ENCODE results near the gene TBCD.
"Not testable (repeated sequence)": the region's sequence is repeated elsewhere in the genome, so short reads cannot be mapped to it uniquely, and the experiment has no call there.

Gene TBCD

GRCh38 chr17:82765371-82765770 is 13.5 kb downstream of the TBCD start:
- no peak overlapping the region for H3K4me3 ChIP-seq (ENCODE audit: low read depth, low read length)

GRCh38 chr17:82767041-82767754 is 15.3 kb downstream of the TBCD start:
- no peak overlapping the region for H3K4me3 ChIP-seq (ENCODE audit: low read depth, low read length)

GRCh38 chr17:82769041-82769440 is 17.2 kb downstream of the TBCD start:
- H3K4me3 ChIP-seq (ENCODE audit: low read depth, low read length), result no peak overlapping the region

GRCh38 chr17:82772026-82772425 is 20.2 kb downstream of the TBCD start:
- H3K4me3 ChIP-seq (ENCODE audit: low read depth, low read length), result no peak overlapping the region

- not testable (repeated sequence) for H3K4me3 ChIP-seq (ENCODE audit: low read depth, low read length)
Observed at GRCh38 chr17:82774456-82774855, 22.6 kb downstream of the TBCD start.

GRCh38 chr17:82775001-82775823 is 23.3 kb downstream of the TBCD start:
- no peak overlapping the region for H3K4me3 ChIP-seq (ENCODE audit: low read depth, low read length)

GRCh38 chr17:82776454-82776853 is 24.6 kb downstream of the TBCD start:
- no peak overlapping the region for H3K4me3 ChIP-seq (ENCODE audit: low read depth, low read length)

- H3K4me3 ChIP-seq (ENCODE audit: low read depth, low read length), result not testable (repeated sequence)
Observed at GRCh38 chr17:82777778-82778375, 26.0 kb downstream of the TBCD start.

- H3K4me3 ChIP-seq (ENCODE audit: low read depth, low read length), result no peak overlapping the region
Observed at GRCh38 chr17:82779541-82779940, 27.7 kb downstream of the TBCD start.

- no peak overlapping the region for H3K4me3 ChIP-seq (ENCODE audit: low read depth, low read length)
Observed at GRCh38 chr17:82780195-82780594, 28.3 kb downstream of the TBCD start.

GRCh38 chr17:82780971-82781893 is 29.4 kb downstream of the TBCD start:
- no peak overlapping the region for H3K4me3 ChIP-seq (ENCODE audit: low read depth, low read length)

GRCh38 chr17:82781894-82782274 is 30.0 kb downstream of the TBCD start:
- no peak overlapping the region for H3K4me3 ChIP-seq (ENCODE audit: low read depth, low read length)

GRCh38 chr17:82782657-82783207 is 30.9 kb downstream of the TBCD start:
- H3K4me3 ChIP-seq (ENCODE audit: low read depth, low read length), result no peak overlapping the region

GRCh38 chr17:82783498-82783897 is 31.6 kb downstream of the TBCD start:
- no peak overlapping the region for H3K4me3 ChIP-seq (ENCODE audit: low read depth, low read length)

GRCh38 chr17:82785581-82785980 is 33.7 kb downstream of the TBCD start:
- H3K4me3 ChIP-seq (ENCODE audit: low read depth, low read length), result not testable (repeated sequence)

GRCh38 chr17:82786427-82786826 is 34.6 kb downstream of the TBCD start:
- H3K4me3 ChIP-seq (ENCODE audit: low read depth, low read length), result no peak overlapping the region

GRCh38 chr17:82787081-82787848 is 35.4 kb downstream of the TBCD start:
- no peak overlapping the region for H3K4me3 ChIP-seq (ENCODE audit: low read depth, low read length)

GRCh38 chr17:82788206-82789001 is 36.5 kb downstream of the TBCD start:
- H3K4me3 ChIP-seq (ENCODE audit: low read depth, low read length), result no peak overlapping the region

- no peak overlapping the region for H3K4me3 ChIP-seq (ENCODE audit: low read depth, low read length)
Observed at GRCh38 chr17:82789051-82789592, 37.3 kb downstream of the TBCD start.
